ENCODE data around the gene CARD9.

DNA sequence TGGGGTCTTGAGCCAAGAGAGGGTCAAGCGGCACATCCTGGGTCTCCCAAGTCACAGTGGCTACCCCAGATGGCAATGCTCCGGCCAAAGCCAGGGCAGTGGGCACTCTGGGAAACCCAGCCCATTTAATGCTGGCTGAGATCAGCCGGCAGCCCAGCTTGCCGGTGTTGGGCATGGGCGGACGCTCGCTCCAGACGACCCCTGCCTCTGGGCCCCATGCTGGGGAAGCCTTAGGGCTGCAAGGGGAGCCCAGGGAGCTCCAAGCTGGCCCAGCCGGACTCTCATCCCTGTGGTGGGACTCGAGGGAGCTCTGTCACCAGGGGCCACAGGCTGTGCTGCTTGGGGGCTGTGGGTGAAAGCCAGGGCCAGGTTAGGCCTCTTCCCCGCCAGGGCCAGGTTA, 5.9 kb upstream of the CARD9 start:
- TF ChIP-seq, protein P1, sequence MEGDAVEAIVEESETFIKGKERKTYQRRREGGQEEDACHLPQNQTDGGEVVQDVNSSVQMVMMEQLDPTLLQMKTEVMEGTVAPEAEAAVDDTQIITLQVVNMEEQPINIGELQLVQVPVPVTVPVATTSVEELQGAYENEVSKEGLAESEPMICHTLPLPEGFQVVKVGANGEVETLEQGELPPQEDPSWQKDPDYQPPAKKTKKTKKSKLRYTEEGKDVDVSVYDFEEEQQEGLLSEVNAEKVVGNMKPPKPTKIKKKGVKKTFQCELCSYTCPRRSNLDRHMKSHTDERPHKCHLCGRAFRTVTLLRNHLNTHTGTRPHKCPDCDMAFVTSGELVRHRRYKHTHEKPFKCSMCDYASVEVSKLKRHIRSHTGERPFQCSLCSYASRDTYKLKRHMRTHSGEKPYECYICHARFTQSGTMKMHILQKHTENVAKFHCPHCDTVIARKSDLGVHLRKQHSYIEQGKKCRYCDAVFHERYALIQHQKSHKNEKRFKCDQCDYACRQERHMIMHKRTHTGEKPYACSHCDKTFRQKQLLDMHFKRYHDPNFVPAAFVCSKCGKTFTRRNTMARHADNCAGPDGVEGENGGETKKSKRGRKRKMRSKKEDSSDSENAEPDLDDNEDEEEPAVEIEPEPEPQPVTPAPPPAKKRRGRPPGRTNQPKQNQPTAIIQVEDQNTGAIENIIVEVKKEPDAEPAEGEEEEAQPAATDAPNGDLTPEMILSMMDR (IDR thresholded peaks at IDR 0.05): no peak
- TF ChIP-seq POLR2AphosphoS5 (IDR thresholded peaks at IDR 0.05; ENCODE audit: low read depth, low read length) (no peak), SIN3A (IDR thresholded peaks at IDR 0.05; ENCODE audit: borderline replicate concordance, insufficient read depth, low read depth, low read length) (no peak)
- TF ChIP-seq, protein P2, sequence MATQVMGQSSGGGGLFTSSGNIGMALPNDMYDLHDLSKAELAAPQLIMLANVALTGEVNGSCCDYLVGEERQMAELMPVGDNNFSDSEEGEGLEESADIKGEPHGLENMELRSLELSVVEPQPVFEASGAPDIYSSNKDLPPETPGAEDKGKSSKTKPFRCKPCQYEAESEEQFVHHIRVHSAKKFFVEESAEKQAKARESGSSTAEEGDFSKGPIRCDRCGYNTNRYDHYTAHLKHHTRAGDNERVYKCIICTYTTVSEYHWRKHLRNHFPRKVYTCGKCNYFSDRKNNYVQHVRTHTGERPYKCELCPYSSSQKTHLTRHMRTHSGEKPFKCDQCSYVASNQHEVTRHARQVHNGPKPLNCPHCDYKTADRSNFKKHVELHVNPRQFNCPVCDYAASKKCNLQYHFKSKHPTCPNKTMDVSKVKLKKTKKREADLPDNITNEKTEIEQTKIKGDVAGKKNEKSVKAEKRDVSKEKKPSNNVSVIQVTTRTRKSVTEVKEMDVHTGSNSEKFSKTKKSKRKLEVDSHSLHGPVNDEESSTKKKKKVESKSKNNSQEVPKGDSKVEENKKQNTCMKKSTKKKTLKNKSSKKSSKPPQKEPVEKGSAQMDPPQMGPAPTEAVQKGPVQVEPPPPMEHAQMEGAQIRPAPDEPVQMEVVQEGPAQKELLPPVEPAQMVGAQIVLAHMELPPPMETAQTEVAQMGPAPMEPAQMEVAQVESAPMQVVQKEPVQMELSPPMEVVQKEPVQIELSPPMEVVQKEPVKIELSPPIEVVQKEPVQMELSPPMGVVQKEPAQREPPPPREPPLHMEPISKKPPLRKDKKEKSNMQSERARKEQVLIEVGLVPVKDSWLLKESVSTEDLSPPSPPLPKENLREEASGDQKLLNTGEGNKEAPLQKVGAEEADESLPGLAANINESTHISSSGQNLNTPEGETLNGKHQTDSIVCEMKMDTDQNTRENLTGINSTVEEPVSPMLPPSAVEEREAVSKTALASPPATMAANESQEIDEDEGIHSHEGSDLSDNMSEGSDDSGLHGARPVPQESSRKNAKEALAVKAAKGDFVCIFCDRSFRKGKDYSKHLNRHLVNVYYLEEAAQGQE (IDR thresholded peaks at IDR 0.05; ENCODE audit: insufficient read depth in 1 of 2, low read depth in 2 of 2, low read length in 1 of 2): no peak
